HAP-1 (cell line): ENCODE results near the gene PLP2.

Experiments
- DNase-seq, 2 experiments: peaks; one replicate each; pipeline ENCODE4 v3.0.0-alpha.2; 2016 to 2020; ENCODE audit warnings: low spot score in 2 of 2
- H3K27me3 ChIP-seq: fragments of 250-450 bp; sonication (Bioruptor Pico); 2 replicates; pipeline ENCODE4 v1.5.1; 2020; ENCODE audit warnings: low read depth, mild to moderate bottlenecking, moderate library complexity
- H3K36me3 ChIP-seq: fragments of 250-450 bp; sonication (Bioruptor Pico); replicated peaks from 2 replicates; pipeline ENCODE4 v1.5.1; 2020; ENCODE audit warnings: mild to moderate bottlenecking
- H3K4me1 ChIP-seq: fragments of 250-450 bp; sonication (Bioruptor Pico); 2 replicates; pipeline ENCODE4 v1.5.1; 2020; ENCODE audit warnings: mild to moderate bottlenecking
- H3K4me3 ChIP-seq: fragments of 250-450 bp; sonication (Bioruptor Pico); 2 replicates; pipeline ENCODE4 v1.5.1; 2020; ENCODE audit warnings: mild to moderate bottlenecking, moderate library complexity
- H3K9me3 ChIP-seq: fragments of 250-450 bp; sonication (Bioruptor Pico); 2 replicates; pipeline ENCODE4 v1.5.1; 2020; ENCODE audit warnings: mild to moderate bottlenecking, moderate library complexity
- in situ Hi-C: fragments of 300-500 bp; cut with MboI; formaldehyde crosslinking; loops from 3 replicates; pipeline ENCODE4 v1.14.3; 2020; ENCODE audit warnings: low sequenced_read_pairs, inconsistent platforms, mixed read lengths

The PLP2 gene

GRCh38 chrX:49186125-49187027 is 14.7 kb downstream of the PLP2 start, which contains the start of gene PRICKLE3:
Gene PRICKLE3, minus strand, starts transcription at chrX:49186373. Its CDS starts 76 bp downstream, at chrX:49186297.
- DNase-seq, result peak; percentile 67 to 95
- Histone ChIP-seq H3K4me3 (peak within 1 kb of the TSS; percentile 74), H3K9me3 (no peaks in the 10 kb centered on the region), H3K27me3 (no peaks in the 10 kb centered on the region), H3K4me1 (peaks cover 28% of the 10 kb centered on the region), H3K36me3 (peaks cover 25% of the 10 kb centered on the region)
- in situ Hi-C loops, result no loop called here

GRCh38 chrX:49187028-49187394 is 15.3 kb downstream of the PLP2 start:
- peaks cover 21% of the 10 kb centered on the region for H3K36me3 ChIP-seq
- in situ Hi-C loops, result no loop called here
- H3K9me3 ChIP-seq, result no peaks in the 10 kb centered on the region
- H3K4me3 ChIP-seq, result no peak overlapping the region
- no peaks in the 10 kb centered on the region for H3K27me3 ChIP-seq
- DNase-seq, result no peak
- H3K4me1 ChIP-seq, result peaks cover 28% of the 10 kb centered on the region

- Histone ChIP-seq H3K4me1 (peaks cover 28% of the 10 kb centered on the region), H3K9me3 (no peaks in the 10 kb centered on the region), H3K36me3 (peaks cover 15% of the 10 kb centered on the region), H3K4me3 (no peak overlapping the region), H3K27me3 (no peaks in the 10 kb centered on the region)
- DNase-seq, result no peak
- in situ Hi-C loops, result no loop called here
Observed at GRCh38 chrX:49187526-49187925, 15.8 kb downstream of the PLP2 start.

GRCh38 chrX:49188468-49189076 is 16.9 kb downstream of the PLP2 start:
- peaks cover 28% of the 10 kb centered on the region for H3K4me1 ChIP-seq
- no peak overlapping the region for H3K4me3 ChIP-seq
- no peaks in the 10 kb centered on the region for H3K9me3 ChIP-seq
- peak in 1 of 2 experiments; percentile 68 for DNase-seq
- H3K36me3 ChIP-seq, result peaks cover 5% of the 10 kb centered on the region
- H3K27me3 ChIP-seq, result no peaks in the 10 kb centered on the region
- in situ Hi-C loops, result no loop called here

- Histone ChIP-seq H3K4me1 (peaks cover 25% of the 10 kb centered on the region), H3K27me3 (no peaks in the 10 kb centered on the region), H3K36me3 (no peaks in the 10 kb centered on the region), H3K9me3 (no peaks in the 10 kb centered on the region), H3K4me3 (peak overlapping the region; percentile 34; the same call in 1 of the 2 replicates)
- in situ Hi-C loops, result no loop called here
- DNase-seq, result no peak
Observed at GRCh38 chrX:49189606-49190005, 17.9 kb downstream of the PLP2 start.

GRCh38 chrX:49190821-49191573 is 19.3 kb downstream of the PLP2 start:
- Histone ChIP-seq H3K4me1 (peaks cover 25% of the 10 kb centered on the region), H3K4me3 (peak overlapping the region; percentile 75), H3K9me3 (no peaks in the 10 kb centered on the region), H3K27me3 (no peaks in the 10 kb centered on the region), H3K36me3 (no peaks in the 10 kb centered on the region)
- peak; percentile 97 to 100 for DNase-seq
- in situ Hi-C loops, result no loop called here

- H3K4me3 ChIP-seq, result peak overlapping the region; percentile 75
- in situ Hi-C loops, result no loop called here
- no peaks in the 10 kb centered on the region for H3K36me3 ChIP-seq
- no peaks in the 10 kb centered on the region for H3K9me3 ChIP-seq
- H3K4me1 ChIP-seq, result peaks cover 22% of the 10 kb centered on the region
- DNase-seq, result peak in 1 of 2 experiments; percentile 57
- H3K27me3 ChIP-seq, result no peaks in the 10 kb centered on the region
Observed at GRCh38 chrX:49191574-49192011, 19.9 kb downstream of the PLP2 start.

- Histone ChIP-seq H3K9me3 (no peaks in the 10 kb centered on the region), H3K4me1 (peaks cover 20% of the 10 kb centered on the region), H3K36me3 (no peaks in the 10 kb centered on the region), H3K27me3 (no peaks in the 10 kb centered on the region), H3K4me3 (no peak overlapping the region)
- in situ Hi-C loops, result no loop called here
- peak; percentile 58 to 74 for DNase-seq
Observed at GRCh38 chrX:49192722-49193328, 21.1 kb downstream of the PLP2 start.

- in situ Hi-C loops, result no loop called here
- DNase-seq, result no peak
- Histone ChIP-seq H3K36me3 (no peaks in the 10 kb centered on the region), H3K4me3 (no peak overlapping the region), H3K9me3 (no peaks in the 10 kb centered on the region), H3K4me1 (peaks cover 17% of the 10 kb centered on the region), H3K27me3 (no peaks in the 10 kb centered on the region)
Observed at GRCh38 chrX:49193542-49193964, 21.9 kb downstream of the PLP2 start.

GRCh38 chrX:49197543-49198087 is 25.9 kb downstream of the PLP2 start:
- no peaks in the 10 kb centered on the region for H3K36me3 ChIP-seq
- H3K4me1 ChIP-seq, result peaks cover 5% of the 10 kb centered on the region
- in situ Hi-C loops, result no loop called here
- DNase-seq, result no peak
- H3K4me3 ChIP-seq, result no peak overlapping the region
- no peaks in the 10 kb centered on the region for H3K9me3 ChIP-seq
- no peaks in the 10 kb centered on the region for H3K27me3 ChIP-seq

GRCh38 chrX:49198540-49199314 is 27.0 kb downstream of the PLP2 start:
- Histone ChIP-seq H3K27me3 (no peaks in the 10 kb centered on the region), H3K4me3 (no peak overlapping the region), H3K4me1 (peaks cover 5% of the 10 kb centered on the region), H3K36me3 (no peaks in the 10 kb centered on the region), H3K9me3 (no peaks in the 10 kb centered on the region)
- no peak for DNase-seq
- in situ Hi-C loops, result no loop called here

- Histone ChIP-seq H3K27me3 (peaks cover 2% of the 10 kb centered on the region; the same call in 1 of the 2 replicates), H3K9me3 (no peaks in the 10 kb centered on the region), H3K4me1 (peaks cover 5% of the 10 kb centered on the region), H3K4me3 (peak overlapping the region; percentile 27; the same call in 1 of the 2 replicates), H3K36me3 (no peaks in the 10 kb centered on the region)
- in situ Hi-C loops, result no loop called here
- DNase-seq, result no peak
Observed at GRCh38 chrX:49199315-49199595, 27.6 kb downstream of the PLP2 start.
